DND-41 (cell line): ENCODE data around the gene SF3B6.

Source experiments
- ATAC-seq: fragments of 200-7000 bp; cut with Tn5 transposase; 3 replicates; pipeline ENCODE4 v1.9.1; 2021; ENCODE audit warnings: low read depth; ENCODE audit not compliant: insufficient read depth
- DNase-seq: peaks from one replicate; pipeline ENCODE4 v3.0.0-alpha.2; 2020
- H2AFZ ChIP-seq: 2 replicates; pipeline ENCODE4 v1.6.0; 2012; ENCODE audit warnings: low read depth, low read length
- H3K27ac ChIP-seq: 2 replicates; pipeline ENCODE4 v1.5.1; 2012; ENCODE audit warnings: low read length, inconsistent platforms
- H3K27me3 ChIP-seq: fragments of 200-600 bp; sonication (generic); 2 replicates; pipeline ENCODE4 v1.6.0; 2012; ENCODE audit warnings: low read length, mild to moderate bottlenecking, inconsistent platforms; ENCODE audit not compliant: insufficient read depth, poor library complexity
- H3K36me3 ChIP-seq: 2 replicates; pipeline ENCODE4 v1.5.1; 2012; ENCODE audit warnings: low read length, inconsistent platforms; ENCODE audit not compliant: insufficient read depth
- H3K4me1 ChIP-seq: 2 replicates; pipeline ENCODE4 v1.5.1; 2012; ENCODE audit warnings: mild to moderate bottlenecking, low read length; ENCODE audit not compliant: insufficient read depth
- H3K4me2 ChIP-seq: 2 replicates; pipeline ENCODE4 v1.6.0; 2012; ENCODE audit warnings: mild to moderate bottlenecking, moderate library complexity, low read length, inconsistent platforms; ENCODE audit not compliant: insufficient read depth
- H3K4me3 ChIP-seq, 2 experiments: fragments of 200-600 bp in 1 of 2; shearing (Covaris generic) in 1 of 2; 2 replicates each; pipeline ENCODE4 v1.5.1; 2012 to 2016; ENCODE audit warnings: inconsistent platforms in 2 of 2, low read length in 2 of 2, mild to moderate bottlenecking in 2 of 2, low read depth in 1 of 2, moderate library complexity in 1 of 2
- H3K79me2 ChIP-seq: 2 replicates; pipeline ENCODE4 v1.6.0; 2012; ENCODE audit warnings: low read length, inconsistent platforms; ENCODE audit not compliant: insufficient read depth
- H3K9ac ChIP-seq: 2 replicates; pipeline ENCODE4 v1.6.0; 2012; ENCODE audit warnings: low read depth, mild to moderate bottlenecking, inconsistent platforms, low read length, moderate library complexity
- H3K9me3 ChIP-seq: 2 replicates; pipeline ENCODE4 v1.5.1; 2012; ENCODE audit warnings: low read length, moderate library complexity, mild to moderate bottlenecking, inconsistent platforms; ENCODE audit not compliant: insufficient read depth, severe bottlenecking
- H4K20me1 ChIP-seq: 2 replicates; pipeline ENCODE4 v1.6.0; 2012; ENCODE audit warnings: low read length; ENCODE audit not compliant: insufficient read depth
- CTCF ChIP-seq: IDR thresholded peaks from 2 replicates; pipeline ENCODE4 v1.5.1; 2012; ENCODE audit warnings: borderline replicate concordance, low read length, moderate library complexity, mild to moderate bottlenecking; ENCODE audit not compliant: poor library complexity, severe bottlenecking; ENCODE audit errors: extremely low read depth
- EZH2 ChIP-seq: IDR thresholded peaks from 3 replicates; pipeline ENCODE4 v1.6.1; 2012; ENCODE audit warnings: borderline replicate concordance, low read depth, mild to moderate bottlenecking, moderate library complexity, low read length, inconsistent platforms; ENCODE audit not compliant: severe bottlenecking

The SF3B6 gene

GRCh38 chr2:24055750-24056149 lies 20.4 kb downstream of the SF3B6 start:
- TF ChIP-seq CTCF (no peak), EZH2 (no peak)
- H3K27me3 ChIP-seq, result no peaks in the 10 kb centered on the region
- no peak overlapping the region for H3K27ac ChIP-seq
- no peaks in the 10 kb centered on the region for H3K36me3 ChIP-seq
- DNase-seq (no peak), ATAC-seq (no peak)
- H2AFZ ChIP-seq, result no peak overlapping the region
- no peak overlapping the region for H3K4me3 ChIP-seq
- H4K20me1 ChIP-seq, result no peaks in the 10 kb centered on the region
- no peaks in the 10 kb centered on the region for H3K79me2 ChIP-seq
- H3K4me1 ChIP-seq, result no peaks in the 10 kb centered on the region
- no peak overlapping the region for H3K9ac ChIP-seq
- no peaks in the 10 kb centered on the region for H3K9me3 ChIP-seq
- no peak overlapping the region for H3K4me2 ChIP-seq

GRCh38 chr2:24054366-24055010 lies 21.6 kb downstream of the SF3B6 start:
- no peak overlapping the region for H2AFZ ChIP-seq
- H3K4me1 ChIP-seq, result no peaks in the 10 kb centered on the region; the same call in 1 of the 2 replicates
- no peak overlapping the region for H3K4me3 ChIP-seq
- TF ChIP-seq EZH2 (no peak), CTCF (no peak)
- H3K27ac ChIP-seq, result no peak overlapping the region
- H3K79me2 ChIP-seq, result no peaks in the 10 kb centered on the region
- no peaks in the 10 kb centered on the region for H3K36me3 ChIP-seq
- H3K9ac ChIP-seq, result no peak overlapping the region
- H3K9me3 ChIP-seq, result no peaks in the 10 kb centered on the region
- no peak for ATAC-seq
- no peak for DNase-seq
- no peaks in the 10 kb centered on the region for H4K20me1 ChIP-seq
- no peak overlapping the region for H3K4me2 ChIP-seq
- no peaks in the 10 kb centered on the region for H3K27me3 ChIP-seq

- DNase-seq, result no peak
- TF ChIP-seq CTCF (no peak), EZH2 (no peak)
- Histone ChIP-seq H3K27me3 (no peaks in the 10 kb centered on the region), H3K27ac (no peak overlapping the region), H3K4me1 (peaks cover 7% of the 10 kb centered on the region), H3K4me2 (no peak overlapping the region), H4K20me1 (no peaks in the 10 kb centered on the region), H3K9ac (no peak overlapping the region), H3K9me3 (no peaks in the 10 kb centered on the region), H2AFZ (no peak overlapping the region), H3K36me3 (no peaks in the 10 kb centered on the region), H3K79me2 (no peaks in the 10 kb centered on the region), H3K4me3 (no peak overlapping the region)
- no peak for ATAC-seq
Observed at GRCh38 chr2:24052951-24053350, 23.2 kb downstream of the SF3B6 start.
